Activated CD8-positive, alpha-beta memory T cell treated with anti-CD3 and anti-CD28 coated beads, Interleukin-2, amount 50 U/mL, for 1 hour (primary cell): ENCODE measurements around the gene MALL.
"Not testable (repeated sequence)": the region's sequence is repeated elsewhere in the genome, so short reads cannot be mapped to it uniquely, and the experiment has no call there.

Source experiments
- DNase-seq: peaks from one replicate; pipeline ENCODE4 v3.0.0-alpha.2; 2020; ENCODE audit errors: extremely low read depth

The MALL gene

GRCh38 chr2:110050222-110050621 is 65.4 kb downstream of the MALL start:
- DNase-seq = not testable (repeated sequence)

- not testable (repeated sequence) for DNase-seq
These were observed 65.9 kb downstream of the MALL start for GRCh38 chr2:110049769-110050168.

- not testable (repeated sequence) for DNase-seq
These were observed 67.1 kb downstream of the MALL start for GRCh38 chr2:110048255-110049197.

GRCh38 chr2:110047225-110047624 is 68.4 kb downstream of the MALL start:
- not testable (repeated sequence) for DNase-seq

GRCh38 chr2:110041941-110042660 is 73.5 kb downstream of the MALL start:
- not testable (repeated sequence) for DNase-seq

GRCh38 chr2:110037336-110037735 is 78.3 kb downstream of the MALL start:
- DNase-seq = not testable (repeated sequence)

- DNase-seq = not testable (repeated sequence)
These were observed 80.2 kb downstream of the MALL start for GRCh38 chr2:110035384-110035783.

GRCh38 chr2:110034935-110035334 is 80.7 kb downstream of the MALL start:
- DNase-seq = not testable (repeated sequence)
